TTC549 (cell line): ENCODE results near the gene NTM.

Experiments
- FAIRE-seq: peaks from 2 replicates; lab custom pipeline; 2012; peaks lifted over from hg19 to GRCh38; lab: Jason Lieb, UNC

NTM gene

DNA sequence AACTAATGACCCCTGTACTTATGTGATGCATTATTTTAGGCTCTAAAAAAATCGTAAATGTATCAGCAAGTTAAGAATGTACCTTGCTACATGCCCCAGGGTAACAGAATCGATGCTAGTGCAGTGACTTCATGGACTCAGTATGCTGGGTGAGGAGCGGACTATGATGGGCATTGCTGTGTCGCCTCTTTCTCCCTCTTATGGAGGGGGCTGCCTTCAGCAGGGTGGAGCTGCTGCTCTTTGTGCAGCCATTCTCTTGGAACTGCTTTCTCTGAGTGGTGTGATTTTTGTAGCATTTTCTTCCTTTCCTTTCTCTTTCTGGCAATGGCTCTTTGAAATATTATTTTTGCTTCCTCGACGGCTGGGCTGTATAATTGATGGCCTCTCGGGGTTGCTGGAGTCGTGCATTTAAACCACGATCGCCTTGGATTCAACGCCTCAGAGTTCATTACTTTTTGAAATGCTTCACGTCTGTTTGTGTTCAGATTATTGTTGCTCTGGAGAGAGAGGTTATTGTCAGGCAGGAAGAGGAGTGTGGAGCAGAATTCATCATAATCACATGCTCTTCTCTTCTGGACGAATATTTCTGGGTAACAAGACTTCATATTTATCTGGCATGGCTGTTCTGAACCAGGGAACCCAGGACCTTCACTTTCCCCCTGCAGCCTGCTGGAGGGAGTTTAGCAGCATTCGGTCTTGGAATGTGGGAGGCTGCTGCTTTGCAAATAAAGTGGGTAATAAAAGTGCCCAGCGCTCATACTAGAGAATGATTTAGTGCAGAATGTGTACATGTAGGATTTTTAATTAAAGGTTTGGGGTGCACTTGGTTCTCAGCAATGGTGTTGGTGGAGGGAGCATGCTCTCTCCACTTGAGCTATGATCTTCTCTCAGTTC lies 804.2 kb downstream of the NTM start:
- FAIRE-seq, result no peak

GRCh38 chr11:132177106-132177505 lies 806.7 kb downstream of the NTM start:
- FAIRE-seq, result no peak

DNA sequence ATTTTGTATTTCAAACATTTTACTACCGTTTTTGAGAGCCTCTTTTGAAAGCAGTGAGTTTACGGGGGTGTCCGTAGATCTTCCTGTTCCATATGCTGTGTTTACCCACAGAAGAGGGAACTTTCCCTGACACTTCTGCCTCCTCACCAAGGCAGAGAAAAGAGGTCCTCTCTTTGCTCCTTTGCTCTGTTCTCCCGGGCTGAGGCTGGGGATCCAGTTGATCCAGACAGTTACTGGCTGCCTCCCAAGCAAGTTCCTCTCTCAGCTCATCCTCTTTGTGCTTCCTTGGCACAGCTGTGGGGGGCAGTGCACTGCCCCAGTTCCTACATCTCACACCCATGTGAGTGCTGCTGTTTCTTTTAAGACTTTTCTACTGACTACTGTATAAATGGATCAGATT lies 813.7 kb downstream of the NTM start:
- FAIRE-seq, result no peak

GRCh38 chr11:132185726-132186592 lies 815.5 kb downstream of the NTM start:
- no peak for FAIRE-seq

- no peak for FAIRE-seq
Observed at GRCh38 chr11:132186699-132187098, 816.3 kb downstream of the NTM start.

GRCh38 chr11:132187386-132187785 lies 817.0 kb downstream of the NTM start:
- FAIRE-seq, result no peak

- no peak for FAIRE-seq
Observed at GRCh38 chr11:132187814-132188213, 817.4 kb downstream of the NTM start.

- FAIRE-seq, result no peak
Observed at GRCh38 chr11:132196928-132197327, 826.5 kb downstream of the NTM start.

GRCh38 chr11:132200353-132200936 lies 830.0 kb downstream of the NTM start:
- FAIRE-seq, result no peak

DNA sequence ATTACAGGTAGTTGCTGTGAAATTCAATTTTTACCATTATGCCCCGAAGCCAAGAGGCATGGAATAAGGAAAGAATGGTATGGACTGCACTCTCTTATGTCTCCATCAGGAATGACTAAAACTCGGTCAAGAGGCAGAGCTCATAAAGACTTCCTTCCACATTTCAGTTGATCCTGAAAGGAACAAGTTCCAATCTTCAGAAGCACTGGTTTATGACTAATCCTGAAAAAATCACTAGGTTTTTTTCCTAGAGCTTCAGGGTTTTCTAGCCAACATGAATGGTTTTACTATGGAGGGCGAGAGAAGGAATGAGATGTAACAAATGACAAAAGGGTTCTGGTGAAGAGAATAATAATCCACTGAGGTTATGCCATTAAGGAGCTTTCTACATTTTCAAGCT lies 832.2 kb downstream of the NTM start:
- FAIRE-seq, result no peak

DNA sequence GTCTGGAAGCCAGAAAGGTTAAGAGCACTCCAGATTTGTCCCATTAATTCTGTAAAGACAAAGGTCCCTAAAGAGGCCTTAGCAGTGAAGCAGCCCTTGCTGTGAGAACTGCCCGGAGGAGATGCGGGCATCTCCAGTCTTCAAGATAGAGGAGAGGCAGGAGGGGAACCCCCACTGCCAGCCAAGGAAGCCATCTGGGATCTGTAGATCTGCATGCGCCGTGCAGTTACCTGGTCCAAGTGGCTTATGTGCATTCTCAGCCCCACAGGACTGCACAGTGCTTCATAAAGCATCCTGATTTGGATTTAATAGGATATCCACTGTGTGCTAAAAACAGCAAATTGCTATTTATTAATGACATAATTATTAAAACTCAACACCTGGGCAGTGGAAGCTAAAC lies 834.6 kb downstream of the NTM start:
- FAIRE-seq, result no peak

DNA sequence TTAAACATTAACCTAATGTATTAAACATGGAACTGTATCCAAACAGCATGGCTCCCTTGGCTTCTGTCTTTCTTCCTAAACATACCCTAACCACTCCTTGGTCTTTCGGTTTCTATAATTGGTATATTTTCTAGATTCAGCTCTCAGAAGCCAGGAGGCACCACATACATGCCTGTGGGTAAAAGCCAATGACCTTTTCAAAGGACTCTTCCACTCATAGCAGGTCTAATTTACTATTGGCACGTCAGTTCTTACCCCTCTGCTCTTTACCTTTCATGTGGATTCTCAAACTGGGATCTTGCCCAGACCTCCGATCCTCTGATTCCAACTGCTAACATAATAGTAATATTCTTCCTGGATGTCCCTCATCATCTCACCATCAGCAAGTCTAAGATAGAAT lies 835.1 kb downstream of the NTM start:
- FAIRE-seq, result no peak

- FAIRE-seq, result no peak
Observed at GRCh38 chr11:132206993-132207392, 836.6 kb downstream of the NTM start.

- FAIRE-seq, result no peak
Observed at GRCh38 chr11:132208477-132209055, 838.2 kb downstream of the NTM start.

GRCh38 chr11:132211479-132211878 lies 841.1 kb downstream of the NTM start:
- FAIRE-seq, result no peak

GRCh38 chr11:132217856-132218255 lies 847.4 kb downstream of the NTM start:
- FAIRE-seq, result no peak

DNA sequence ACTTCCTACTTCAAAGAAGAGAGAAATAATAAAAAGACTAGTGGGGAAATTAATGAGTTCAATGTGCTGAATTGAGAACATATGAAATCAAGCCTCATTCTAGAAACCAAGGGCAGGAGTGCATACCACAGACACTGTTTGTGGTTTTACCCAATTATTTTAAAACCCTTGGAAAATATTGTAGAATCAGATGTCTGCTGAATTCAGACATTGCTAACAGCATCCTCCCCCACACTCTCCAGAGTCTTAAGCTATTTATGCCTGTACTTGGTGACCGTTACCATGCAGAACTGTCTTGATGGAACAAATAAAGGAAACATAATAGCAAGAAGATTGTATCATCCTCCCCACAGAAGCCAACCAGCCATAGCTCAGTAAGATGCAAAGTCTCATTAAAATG lies 850.1 kb downstream of the NTM start:
- no peak for FAIRE-seq

DNA sequence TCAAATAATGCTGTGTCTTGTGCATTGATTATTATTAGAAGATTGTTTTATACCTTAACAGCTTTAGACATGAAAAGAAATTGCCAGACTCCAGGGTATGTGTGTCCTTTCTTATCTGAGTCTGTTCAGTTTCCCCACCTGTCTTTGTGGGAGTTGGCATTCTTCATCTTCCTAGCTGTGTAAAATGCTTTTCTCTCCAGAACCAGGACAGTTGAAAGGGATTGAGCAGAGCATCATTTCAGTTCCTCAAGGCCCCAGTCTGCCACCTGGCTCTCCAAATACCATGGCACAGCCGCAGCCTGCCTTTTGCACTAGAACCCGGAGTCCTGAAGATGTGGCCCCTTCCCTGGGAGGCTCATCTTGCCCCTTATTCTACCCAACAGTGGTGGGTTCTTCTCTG lies 851.9 kb downstream of the NTM start:
- no peak for FAIRE-seq

DNA sequence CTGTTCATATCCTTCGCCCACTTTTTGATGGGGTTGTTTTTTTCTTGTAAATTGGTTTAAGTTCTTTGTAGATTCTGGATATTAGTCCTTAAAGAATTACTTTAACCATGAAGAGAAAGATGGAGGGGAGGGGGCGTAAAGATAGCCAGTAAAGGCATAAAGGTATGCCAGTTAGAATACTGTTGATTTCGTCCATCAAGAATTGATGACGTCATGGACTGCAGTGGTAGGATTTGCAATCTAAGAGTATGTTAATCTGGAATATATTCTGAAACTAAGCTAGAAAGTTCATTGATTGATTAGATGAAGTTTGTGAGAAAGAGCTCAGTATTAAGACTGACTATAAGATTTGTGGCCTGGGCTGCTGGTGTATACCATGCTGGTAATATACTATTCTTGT lies 856.1 kb downstream of the NTM start:
- no peak for FAIRE-seq

DNA sequence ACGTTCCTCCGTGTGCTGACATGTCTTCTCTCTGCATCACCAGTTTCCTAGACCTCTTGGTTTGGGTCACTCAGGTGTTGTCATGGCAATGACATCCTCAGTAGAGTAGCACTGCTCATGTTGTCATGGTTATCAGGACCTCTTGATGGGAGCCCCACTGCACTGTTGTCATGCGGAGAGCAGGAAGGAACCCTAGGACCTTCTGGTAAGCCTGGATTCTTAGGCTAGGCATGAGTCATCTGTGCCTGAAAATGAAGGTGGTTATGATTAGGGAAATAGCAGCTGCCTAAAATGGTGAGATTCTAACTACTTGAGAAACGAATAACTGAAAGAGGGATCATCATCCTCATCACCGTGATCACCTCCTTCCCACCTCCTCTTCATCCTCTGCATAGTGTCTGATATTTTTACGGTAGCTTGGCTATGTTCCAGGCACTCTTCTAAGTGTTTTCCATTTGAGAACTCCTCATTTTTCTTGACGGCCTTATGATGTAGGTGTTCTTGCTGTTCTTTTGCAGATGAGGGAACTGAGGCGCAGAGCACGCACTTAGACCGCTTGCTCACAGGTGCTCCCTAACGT lies 858.4 kb downstream of the NTM start:
- FAIRE-seq, result no peak

DNA sequence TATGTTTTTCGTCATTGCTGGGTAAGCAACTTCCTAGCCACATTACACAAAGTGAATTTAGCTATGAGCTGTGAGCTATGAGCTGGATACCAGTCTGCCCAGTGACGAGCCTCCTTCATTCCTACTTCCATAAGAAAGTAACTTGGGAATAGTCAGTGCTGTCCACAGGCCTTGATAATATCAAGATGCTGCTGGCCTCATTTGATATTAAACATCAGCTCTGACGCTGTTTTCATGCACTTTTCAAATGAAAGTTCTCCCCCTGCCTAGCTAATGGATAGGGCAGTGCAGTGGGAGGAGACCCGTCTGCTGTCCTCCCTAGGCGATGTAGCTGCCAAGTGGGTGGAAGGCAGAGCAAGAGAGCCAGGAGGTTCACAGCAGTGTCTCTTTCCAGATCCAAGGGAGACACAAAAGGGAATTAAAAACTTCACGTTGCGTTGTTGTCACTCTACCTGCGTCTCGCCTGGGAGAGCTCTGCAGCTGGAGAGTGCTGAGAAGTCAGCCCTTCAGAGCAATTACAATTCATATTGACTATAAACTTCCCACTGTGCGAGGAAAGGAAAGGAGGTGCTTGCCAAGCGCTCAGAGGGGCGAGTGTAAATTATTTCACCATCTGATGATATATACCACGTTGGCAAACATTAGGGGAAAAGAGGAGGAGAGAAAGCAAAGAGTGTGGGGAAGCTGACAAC lies 861.4 kb downstream of the NTM start:
- FAIRE-seq, result no peak

DNA sequence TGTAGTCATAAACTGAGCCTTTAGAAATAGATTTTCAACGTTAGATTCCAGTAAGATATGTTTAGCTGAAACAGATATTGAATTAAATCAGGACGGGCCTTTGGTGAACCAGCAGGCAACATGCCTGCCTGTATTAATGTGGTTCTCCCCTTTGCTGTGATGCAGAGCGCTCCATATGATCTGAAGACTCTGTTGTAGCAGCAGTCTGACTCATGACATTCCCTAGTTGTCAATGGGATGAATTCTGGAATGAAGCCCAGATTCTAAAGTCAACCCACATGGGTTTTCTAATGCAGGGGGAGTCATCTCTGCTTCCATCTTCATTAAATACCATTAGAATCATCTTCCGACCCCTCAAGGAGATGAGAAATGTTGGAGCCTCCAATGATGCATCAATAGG lies 864.5 kb downstream of the NTM start:
- FAIRE-seq, result no peak
